LNCaP clone FGC (cell line): ENCODE measurements around the gene ZBP1.

Experiments used
- DNase-seq: peaks from one replicate; pipeline ENCODE4 v3.0.0-alpha.2; 2011; ENCODE audit warnings: low read depth
- H3K4me3 ChIP-seq: 2 replicates; pipeline ENCODE4 v1.5.1; 2011; ENCODE audit warnings: mild to moderate bottlenecking, low read depth, low read length, control low read depth
- CTCF ChIP-seq: IDR thresholded peaks from 2 replicates; pipeline ENCODE4 v1.5.1; 2012; ENCODE audit warnings: mild to moderate bottlenecking; ENCODE audit not compliant: control insufficient read depth, insufficient read depth; ENCODE audit errors: extremely low read depth

Gene ZBP1

GRCh38 chr20:57590485-57591288 lies 29.5 kb downstream of the ZBP1 start:
- no peak for TF ChIP-seq CTCF
- H3K4me3 ChIP-seq, result no peak overlapping the region
- no peak for DNase-seq

- TF ChIP-seq CTCF, result no peak
- DNase-seq, result no peak
- H3K4me3 ChIP-seq, result no peak overlapping the region
These were observed 30.3 kb downstream of the ZBP1 start for GRCh38 chr20:57589728-57590484.

GRCh38 chr20:57589123-57589727 lies 31.0 kb downstream of the ZBP1 start:
- H3K4me3 ChIP-seq, result no peak overlapping the region
- no peak for TF ChIP-seq CTCF
- DNase-seq, result no peak

GRCh38 chr20:57588596-57588995 lies 31.6 kb downstream of the ZBP1 start:
- TF ChIP-seq CTCF, result no peak
- no peak overlapping the region for H3K4me3 ChIP-seq
- no peak for DNase-seq

- no peak overlapping the region for H3K4me3 ChIP-seq
- no peak for DNase-seq
- TF ChIP-seq CTCF, result no peak
These were observed 32.2 kb downstream of the ZBP1 start for GRCh38 chr20:57587989-57588377.

- H3K4me3 ChIP-seq, result no peak overlapping the region
- no peak for TF ChIP-seq CTCF
These were observed 32.8 kb downstream of the ZBP1 start for GRCh38 chr20:57587278-57587988.

More at GRCh38 chr20:57587278-57587988, 32.8 kb downstream of the ZBP1 start:
- no peak for DNase-seq
